ENCODE results near the gene MEX3A.
"Not testable (repeated sequence)": the region's sequence is repeated elsewhere in the genome, so short reads cannot be mapped to it uniquely, and the experiment has no call there.

Gene MEX3A

GRCh38 chr1:156073110-156073687, 9.1 kb downstream of the MEX3A start:
- DNase-seq (ENCODE audit: low spot score in 2 of 2): no peak
- no peak overlapping the region for H3K4me3 ChIP-seq
- H3K4me1 ChIP-seq: peaks cover 9% of the 10 kb centered on the region
- H3K27me3 ChIP-seq (ENCODE audit: low read depth): no peaks in the 10 kb centered on the region
- H3K9me3 ChIP-seq: no peaks in the 10 kb centered on the region
- in situ Hi-C loops (cut with MboI; ENCODE audit: low sequenced_read_pairs): no loop called here
- peaks cover 28% of the 10 kb centered on the region for H3K36me3 ChIP-seq (replicated peaks)

- in situ Hi-C loops (cut with MboI; ENCODE audit: low sequenced_read_pairs): no loop called here
- Histone ChIP-seq H3K4me3 (no peak overlapping the region), H3K36me3 (replicated peaks) (peaks cover 22% of the 10 kb centered on the region), H3K9me3 (no peaks in the 10 kb centered on the region), H3K27me3 (ENCODE audit: low read depth) (no peaks in the 10 kb centered on the region), H3K4me1 (peaks cover 9% of the 10 kb centered on the region)
- DNase-seq (ENCODE audit: low spot score in 2 of 2): no peak
Measured at GRCh38 chr1:156072251-156072650, 10.0 kb downstream of the MEX3A start.

GRCh38 chr1:156071332-156071816, 10.9 kb downstream of the MEX3A start:
- H3K9me3 ChIP-seq; H3K4me3 ChIP-seq; H3K4me1 ChIP-seq; in situ Hi-C loops (cut with MboI; ENCODE audit: low sequenced_read_pairs); DNase-seq (ENCODE audit: low spot score in 2 of 2); H3K27me3 ChIP-seq (ENCODE audit: low read depth): not testable (repeated sequence)
- H3K36me3 ChIP-seq (replicated peaks): peaks cover 13% of the 10 kb centered on the region

- Histone ChIP-seq H3K9me3 (no peaks in the 10 kb centered on the region), H3K36me3 (replicated peaks) (peaks cover 5% of the 10 kb centered on the region), H3K27me3 (ENCODE audit: low read depth) (no peaks in the 10 kb centered on the region), H3K4me3 (no peak overlapping the region), H3K4me1 (peaks cover 9% of the 10 kb centered on the region)
- in situ Hi-C loops (cut with MboI; ENCODE audit: low sequenced_read_pairs): no loop called here
- DNase-seq (ENCODE audit: low spot score in 2 of 2): no peak
Measured at GRCh38 chr1:156070548-156070947, 11.7 kb downstream of the MEX3A start.

- in situ Hi-C loops (cut with MboI; ENCODE audit: low sequenced_read_pairs): no loop called here
Measured at GRCh38 chr1:156069490-156070455, 12.5 kb downstream of the MEX3A start.

GRCh38 chr1:156067262-156067661, 15.0 kb downstream of the MEX3A start:
- Histone ChIP-seq H3K27me3 (ENCODE audit: low read depth) (no peaks in the 10 kb centered on the region), H3K4me1 (no peaks in the 10 kb centered on the region), H3K36me3 (replicated peaks) (no peaks in the 10 kb centered on the region), H3K9me3 (no peaks in the 10 kb centered on the region), H3K4me3 (no peak overlapping the region)
- no peak for DNase-seq (ENCODE audit: low spot score in 2 of 2)
- in situ Hi-C loops (cut with MboI; ENCODE audit: low sequenced_read_pairs): no loop called here

More at GRCh38 chr1:156069490-156070455, 12.5 kb downstream of the MEX3A start:
- DNase-seq (ENCODE audit: low spot score in 2 of 2): no peak
- Histone ChIP-seq H3K4me1 (peaks cover 9% of the 10 kb centered on the region), H3K4me3 (no peak overlapping the region), H3K36me3 (replicated peaks) (no peaks in the 10 kb centered on the region; the same call in 1 of the 2 replicates), H3K9me3 (no peaks in the 10 kb centered on the region), H3K27me3 (ENCODE audit: low read depth) (no peaks in the 10 kb centered on the region)

- no peaks in the 10 kb centered on the region for H3K4me1 ChIP-seq
- DNase-seq (ENCODE audit: low spot score in 2 of 2): no peak
- no peaks in the 10 kb centered on the region for H3K27me3 ChIP-seq (ENCODE audit: low read depth)
- in situ Hi-C loops (cut with MboI; ENCODE audit: low sequenced_read_pairs): no loop called here
- no peaks in the 10 kb centered on the region for H3K36me3 ChIP-seq (replicated peaks)
- no peaks in the 10 kb centered on the region for H3K9me3 ChIP-seq
- no peak overlapping the region for H3K4me3 ChIP-seq
Measured at GRCh38 chr1:156065871-156066270, 16.4 kb downstream of the MEX3A start.

- in situ Hi-C loops (cut with MboI; ENCODE audit: low sequenced_read_pairs): no loop called here
- Histone ChIP-seq H3K36me3 (replicated peaks) (no peaks in the 10 kb centered on the region), H3K27me3 (ENCODE audit: low read depth) (no peaks in the 10 kb centered on the region), H3K9me3 (no peaks in the 10 kb centered on the region), H3K4me1 (no peaks in the 10 kb centered on the region), H3K4me3 (no peak overlapping the region)
- DNase-seq (ENCODE audit: low spot score in 2 of 2): no peak
Measured at GRCh38 chr1:156065212-156065611, 17.1 kb downstream of the MEX3A start.

- Histone ChIP-seq H3K4me1 (no peaks in the 10 kb centered on the region), H3K4me3 (no peak overlapping the region), H3K27me3 (ENCODE audit: low read depth) (no peaks in the 10 kb centered on the region), H3K36me3 (replicated peaks) (no peaks in the 10 kb centered on the region), H3K9me3 (no peaks in the 10 kb centered on the region)
- no peak for DNase-seq (ENCODE audit: low spot score in 2 of 2)
- in situ Hi-C loops (cut with MboI; ENCODE audit: low sequenced_read_pairs): no loop called here
Measured at GRCh38 chr1:156064615-156065014, 17.6 kb downstream of the MEX3A start.

- no peaks in the 10 kb centered on the region for H3K27me3 ChIP-seq (ENCODE audit: low read depth)
- H3K4me3 ChIP-seq: no peak overlapping the region
- H3K9me3 ChIP-seq: no peaks in the 10 kb centered on the region
- DNase-seq (ENCODE audit: low spot score in 2 of 2): no peak
- no peaks in the 10 kb centered on the region for H3K4me1 ChIP-seq
- no peaks in the 10 kb centered on the region for H3K36me3 ChIP-seq (replicated peaks)
- in situ Hi-C loops (cut with MboI; ENCODE audit: low sequenced_read_pairs): no loop called here
Measured at GRCh38 chr1:156063997-156064285, 18.3 kb downstream of the MEX3A start.

- Histone ChIP-seq H3K4me3 (no peak overlapping the region), H3K4me1 (no peaks in the 10 kb centered on the region), H3K9me3 (no peaks in the 10 kb centered on the region), H3K36me3 (replicated peaks) (0 out of 2 replicates have a peak, but pooled peaks cover 3% of the 10 kb centered on the region), H3K27me3 (ENCODE audit: low read depth) (no peaks in the 10 kb centered on the region)
- no peak for DNase-seq (ENCODE audit: low spot score in 2 of 2)
- in situ Hi-C loops (cut with MboI; ENCODE audit: low sequenced_read_pairs): no loop called here
Measured at GRCh38 chr1:156062189-156062588, 20.1 kb downstream of the MEX3A start.

- Histone ChIP-seq H3K36me3 (replicated peaks) (0 out of 2 replicates have a peak, but pooled peaks cover 3% of the 10 kb centered on the region), H3K27me3 (ENCODE audit: low read depth) (no peaks in the 10 kb centered on the region), H3K4me1 (no peaks in the 10 kb centered on the region), H3K9me3 (no peaks in the 10 kb centered on the region), H3K4me3 (no peak within 1 kb of the TSS)
- in situ Hi-C loops (cut with MboI; ENCODE audit: low sequenced_read_pairs): no loop called here
- no peak for DNase-seq (ENCODE audit: low spot score in 2 of 2)
Measured at GRCh38 chr1:156060937-156061636, 21.2 kb downstream of the MEX3A start, which contains the start of gene RAB25. Gene RAB25 (plus strand): TSS chr1:156061160. CDS start chr1:156061401, 241 bp downstream.

- H3K9me3 ChIP-seq: no peaks in the 10 kb centered on the region
- no peak for DNase-seq (ENCODE audit: low spot score in 2 of 2)
- in situ Hi-C loops (cut with MboI; ENCODE audit: low sequenced_read_pairs): loop anchor here (10.0 kb wide), 1 partner anchor 122 kb away; the partner anchor contains the start of gene KHDC4
- H3K27me3 ChIP-seq (ENCODE audit: low read depth): no peaks in the 10 kb centered on the region
- no peak overlapping the region for H3K4me3 ChIP-seq
- peaks cover 7% of the 10 kb centered on the region for H3K36me3 ChIP-seq (replicated peaks)
- no peaks in the 10 kb centered on the region for H3K4me1 ChIP-seq
Measured at GRCh38 chr1:156056326-156056849, 25.9 kb downstream of the MEX3A start.
